ENCODE data around the gene VPS13C.

The VPS13C gene

DNA sequence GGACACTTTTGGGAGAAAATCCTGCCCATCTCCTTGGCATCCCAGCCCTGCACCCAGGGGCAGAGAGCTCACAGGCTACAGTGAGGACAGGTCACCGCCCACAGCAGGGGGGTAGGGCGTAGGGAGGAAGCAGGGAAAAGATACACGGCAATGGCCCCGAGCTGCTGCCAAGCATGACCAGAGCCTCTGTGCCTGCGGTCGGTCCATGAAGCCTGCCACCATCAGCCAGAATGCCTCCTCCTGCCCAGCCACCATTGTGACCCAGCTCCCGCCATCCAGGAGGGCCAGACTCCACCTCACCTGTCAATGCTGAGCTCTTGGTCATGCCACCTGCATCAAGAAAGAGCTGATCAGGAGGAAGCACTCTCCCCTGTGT, 230.7 kb downstream of the VPS13C start:
- no peak overlapping the region for H3K4me3 ChIP-seq (ENCODE audit: low read length)
- TF ChIP-seq ZNF274 (IDR thresholded peaks at IDR 0.05; ENCODE audit: low read depth, low read length) = no peak

DNA sequence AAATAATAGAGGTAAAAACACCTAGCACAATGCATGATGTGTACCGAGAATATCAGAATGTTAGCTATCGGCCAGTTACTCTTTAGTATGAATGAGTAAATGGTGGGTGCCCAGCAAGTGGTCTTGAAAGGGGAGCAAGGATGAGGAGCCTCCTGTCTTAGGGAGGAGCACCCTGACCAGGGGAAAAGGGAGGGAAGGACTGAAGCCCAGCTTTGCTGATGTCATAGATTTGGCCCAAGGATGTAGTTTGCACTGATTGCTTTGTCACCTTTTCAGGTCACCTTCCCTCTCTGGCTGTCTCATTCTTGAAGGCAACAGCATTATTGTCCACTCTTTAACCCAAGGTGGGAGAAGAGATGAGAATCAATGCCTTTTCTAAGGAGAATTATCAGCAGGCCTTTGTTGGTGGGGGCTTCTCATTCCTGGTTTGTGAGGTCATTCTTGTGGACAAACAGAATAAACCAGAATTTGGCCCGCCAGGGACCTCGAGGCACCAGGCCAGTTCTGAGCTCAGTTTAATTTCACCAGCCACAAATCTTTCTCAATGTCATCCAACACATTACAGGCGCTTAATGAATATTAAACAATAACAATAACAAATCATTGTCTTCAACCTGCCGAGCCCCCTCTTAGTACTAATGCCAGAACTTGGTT, 231.3 kb downstream of the VPS13C start:
- H3K4me3 ChIP-seq (ENCODE audit: low read length) = no peak overlapping the region
- TF ChIP-seq ZNF274 (IDR thresholded peaks at IDR 0.05; ENCODE audit: low read depth, low read length) = no peak

DNA sequence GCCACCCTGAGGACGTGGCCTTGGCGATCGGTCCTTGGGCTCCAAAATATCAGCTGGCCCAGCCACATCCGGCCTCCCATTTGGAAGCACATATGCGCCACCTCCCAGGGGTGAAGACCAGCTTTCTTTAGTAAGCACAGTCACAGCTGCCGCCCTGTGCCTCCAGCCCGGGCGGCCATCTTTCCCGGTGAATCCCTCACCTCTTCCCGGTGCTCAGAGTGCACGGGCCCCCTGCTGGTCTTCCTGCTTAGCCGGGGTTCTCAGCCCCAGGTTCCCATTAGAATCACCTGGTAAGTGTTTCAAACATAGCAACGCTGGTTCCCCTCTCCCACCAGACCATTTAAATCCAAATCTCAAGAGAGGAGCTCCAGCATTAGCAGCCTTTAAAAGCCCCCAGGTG, 232.2 kb downstream of the VPS13C start:
- H3K4me3 ChIP-seq (ENCODE audit: low read length) = no peak overlapping the region
- no peak for TF ChIP-seq ZNF274 (IDR thresholded peaks at IDR 0.05; ENCODE audit: low read depth, low read length)

DNA sequence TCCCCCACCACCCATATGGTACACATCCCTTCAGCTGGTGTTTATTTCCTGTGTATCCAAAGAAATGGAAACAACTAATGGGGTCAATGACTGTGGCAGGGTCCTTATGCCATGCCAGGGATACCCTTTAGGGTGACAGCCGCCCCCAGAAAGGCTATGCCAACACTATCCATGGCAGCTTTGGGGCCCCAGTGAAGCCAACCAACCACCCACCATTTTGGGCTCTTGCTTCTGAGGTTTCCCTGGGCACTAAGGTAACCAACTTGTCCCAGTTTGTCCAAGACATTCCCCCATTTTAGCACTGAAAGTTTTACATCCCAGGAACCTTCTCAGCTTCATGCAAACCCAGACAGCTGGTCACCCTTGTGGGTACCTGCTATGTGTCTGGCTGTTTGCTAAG, 233.1 kb downstream of the VPS13C start:
- no peak overlapping the region for H3K4me3 ChIP-seq (ENCODE audit: low read length)
- no peak for TF ChIP-seq ZNF274 (IDR thresholded peaks at IDR 0.05; ENCODE audit: low read depth, low read length)

- H3K4me3 ChIP-seq (ENCODE audit: low read length) = no peak overlapping the region
- no peak for TF ChIP-seq ZNF274 (IDR thresholded peaks at IDR 0.05; ENCODE audit: low read depth, low read length)
Measured at GRCh38 chr15:61824291-61824690, 236.0 kb downstream of the VPS13C start.

GRCh38 chr15:61822511-61822910, 237.7 kb downstream of the VPS13C start:
- H3K4me3 ChIP-seq (ENCODE audit: low read length) = no peak overlapping the region
- TF ChIP-seq ZNF274 (IDR thresholded peaks at IDR 0.05; ENCODE audit: low read depth, low read length) = no peak

- H3K4me3 ChIP-seq (ENCODE audit: low read length) = no peak overlapping the region
- no peak for TF ChIP-seq ZNF274 (IDR thresholded peaks at IDR 0.05; ENCODE audit: low read depth, low read length)
Measured at GRCh38 chr15:61820951-61821350, 239.3 kb downstream of the VPS13C start.

DNA sequence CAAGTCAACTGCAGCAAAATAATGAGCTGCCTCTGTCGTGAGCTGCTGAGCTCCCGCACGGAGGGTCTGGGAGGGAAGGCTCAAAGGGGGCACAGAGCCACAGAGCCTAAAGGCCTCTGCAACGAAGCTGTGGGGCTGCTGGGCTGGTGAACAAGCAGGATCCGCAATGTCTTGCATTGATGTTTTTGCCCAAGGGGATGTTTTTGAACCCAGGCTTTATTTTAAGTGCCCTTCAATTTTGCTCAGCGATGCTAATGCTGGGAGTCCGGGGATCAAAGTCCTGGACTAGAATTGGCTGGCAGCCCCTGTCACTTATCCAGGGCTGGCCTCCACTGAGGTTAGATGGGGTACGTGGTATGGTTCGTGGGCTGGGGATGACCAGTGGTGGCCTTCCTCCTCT, 240.0 kb downstream of the VPS13C start:
- TF ChIP-seq ZNF274 (IDR thresholded peaks at IDR 0.05; ENCODE audit: low read depth, low read length) = no peak
- no peak overlapping the region for H3K4me3 ChIP-seq (ENCODE audit: low read length)

- no peak overlapping the region for H3K4me3 ChIP-seq (ENCODE audit: low read length)
- no peak for TF ChIP-seq ZNF274 (IDR thresholded peaks at IDR 0.05; ENCODE audit: low read depth, low read length)
Measured at GRCh38 chr15:61819386-61819785, 240.9 kb downstream of the VPS13C start.

GRCh38 chr15:61818801-61819200, 241.4 kb downstream of the VPS13C start:
- no peak for TF ChIP-seq ZNF274 (IDR thresholded peaks at IDR 0.05; ENCODE audit: low read depth, low read length)
- no peak overlapping the region for H3K4me3 ChIP-seq (ENCODE audit: low read length)

GRCh38 chr15:61816856-61817255, 243.4 kb downstream of the VPS13C start:
- H3K4me3 ChIP-seq (ENCODE audit: low read length) = no peak overlapping the region
- TF ChIP-seq ZNF274 (IDR thresholded peaks at IDR 0.05; ENCODE audit: low read depth, low read length) = no peak

GRCh38 chr15:61815356-61816083, 244.7 kb downstream of the VPS13C start:
- no peak overlapping the region for H3K4me3 ChIP-seq (ENCODE audit: low read length)
- no peak for TF ChIP-seq ZNF274 (IDR thresholded peaks at IDR 0.05; ENCODE audit: low read depth, low read length)

GRCh38 chr15:61812476-61812875, 247.8 kb downstream of the VPS13C start:
- no peak for TF ChIP-seq ZNF274 (IDR thresholded peaks at IDR 0.05; ENCODE audit: low read depth, low read length)

GRCh38 chr15:61811952-61812351, 248.3 kb downstream of the VPS13C start:
- TF ChIP-seq ZNF274 (IDR thresholded peaks at IDR 0.05; ENCODE audit: low read depth, low read length) = no peak
- no peak overlapping the region for H3K4me3 ChIP-seq (ENCODE audit: low read length)

More at GRCh38 chr15:61812476-61812875, 247.8 kb downstream of the VPS13C start:
- H3K4me3 ChIP-seq (ENCODE audit: low read length) = no peak overlapping the region

GRCh38 chr15:61809216-61809615, 251.0 kb downstream of the VPS13C start:
- no peak for TF ChIP-seq ZNF274 (IDR thresholded peaks at IDR 0.05; ENCODE audit: low read depth, low read length)
- H3K4me3 ChIP-seq (ENCODE audit: low read length) = no peak overlapping the region

Measured in GM08714 (cell line).